HG03521 (cell line): ENCODE data around the gene VWA3A.
"Not testable (repeated sequence)": the region's sequence is repeated elsewhere in the genome, so short reads cannot be mapped to it uniquely, and the experiment has no call there.

Experiments used
- ATAC-seq: cut with Tn5 transposase; IDR thresholded peaks from one replicate; pipeline ENCODE4 v1.9.1; 2021; ENCODE audit warnings: mild to moderate bottlenecking, moderate library complexity; ENCODE audit not compliant: unreplicated experiment

The VWA3A gene

DNA sequence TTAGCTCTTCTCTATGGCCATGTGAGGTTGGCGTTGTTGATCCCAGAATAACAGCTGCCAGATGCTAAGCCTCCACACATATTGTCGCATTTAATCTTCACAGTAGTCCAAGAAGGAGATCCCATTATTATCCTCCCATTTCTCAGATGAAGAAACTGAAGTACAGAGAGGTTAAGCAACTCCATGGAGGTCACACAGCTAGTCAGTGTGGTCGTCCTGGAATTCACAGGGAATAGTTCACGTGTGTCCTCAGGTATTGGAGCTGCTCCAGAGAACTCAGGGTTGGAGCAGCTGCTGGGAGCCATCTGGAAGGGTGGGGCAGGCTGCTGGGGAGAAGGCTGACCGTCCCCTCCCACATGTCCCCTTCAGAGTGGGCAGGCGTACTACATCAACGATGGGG is 89.5 kb downstream of the VWA3A start:
- no peak for ATAC-seq

DNA sequence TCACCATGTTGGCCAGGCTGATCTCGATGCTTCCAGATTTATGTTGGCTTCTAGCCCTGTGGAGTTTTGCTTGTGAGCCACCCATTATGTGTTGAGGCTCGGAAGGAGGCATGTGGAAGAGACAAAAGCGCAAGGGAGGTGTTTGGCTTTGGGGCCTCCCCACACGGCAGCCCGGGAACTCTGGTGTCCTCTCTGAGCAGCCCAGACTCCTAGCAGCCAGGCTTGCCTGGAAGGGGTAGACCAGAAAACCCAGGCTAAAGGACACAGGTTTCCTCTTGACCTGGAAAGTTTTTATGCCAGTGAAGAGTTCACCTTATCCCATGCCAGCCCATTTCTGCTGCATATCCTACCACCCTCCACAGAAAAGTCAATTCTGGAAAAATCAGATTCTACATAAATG is 91.0 kb downstream of the VWA3A start:
- ATAC-seq = no peak

DNA sequence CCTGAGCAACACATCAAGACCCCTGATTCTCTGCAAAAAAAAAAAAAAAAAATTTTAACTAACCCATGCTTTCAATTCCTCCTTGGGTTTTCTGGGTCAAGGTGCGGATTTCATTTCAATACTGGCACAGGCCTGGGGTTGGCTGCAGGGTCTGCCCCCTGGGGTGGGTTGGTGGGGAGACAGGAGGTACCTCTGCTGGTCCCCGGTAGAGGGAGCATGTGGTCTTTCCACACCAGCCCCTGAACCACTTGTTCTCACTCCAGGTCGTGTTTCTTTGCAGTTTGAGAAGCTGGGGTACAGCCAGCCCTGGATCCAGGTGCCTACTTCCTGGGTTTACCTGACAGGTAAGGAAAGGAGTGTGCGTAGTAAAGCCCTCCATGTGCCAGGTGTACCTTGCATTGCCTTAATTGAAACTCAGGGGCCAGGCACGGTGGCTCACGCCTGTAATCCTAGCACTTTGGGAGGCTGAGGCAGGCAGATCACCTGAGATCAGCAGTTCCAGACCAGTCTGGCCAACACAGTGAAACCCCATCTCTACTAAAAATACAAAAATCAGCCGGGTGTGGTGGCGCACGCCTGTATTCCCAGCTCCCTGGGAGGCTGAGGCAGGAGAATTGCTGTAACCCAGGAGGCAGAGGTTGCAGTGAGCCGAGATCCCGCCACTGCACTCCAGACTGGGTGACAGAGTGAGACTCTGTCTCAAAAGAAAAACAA is 91.7 kb downstream of the VWA3A start:
- no peak for ATAC-seq

DNA sequence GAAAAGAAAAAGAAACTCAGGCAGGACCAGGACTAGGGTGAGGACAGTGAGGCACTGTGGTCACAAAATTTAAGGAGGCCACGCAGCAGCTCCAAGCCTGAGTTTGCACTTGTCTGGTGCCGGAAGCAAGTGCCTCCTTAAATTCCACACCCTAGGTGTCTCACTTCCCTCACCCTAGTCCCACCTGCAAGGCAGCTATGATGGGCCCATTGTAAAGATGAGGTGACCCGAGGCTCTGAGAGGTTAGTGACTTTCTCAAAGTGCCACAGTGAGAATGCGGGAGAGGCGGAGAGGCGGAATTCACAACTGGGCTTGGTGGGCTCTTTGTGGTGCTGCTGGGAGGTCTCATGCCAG is 92.3 kb downstream of the VWA3A start:
- no peak for ATAC-seq

DNA sequence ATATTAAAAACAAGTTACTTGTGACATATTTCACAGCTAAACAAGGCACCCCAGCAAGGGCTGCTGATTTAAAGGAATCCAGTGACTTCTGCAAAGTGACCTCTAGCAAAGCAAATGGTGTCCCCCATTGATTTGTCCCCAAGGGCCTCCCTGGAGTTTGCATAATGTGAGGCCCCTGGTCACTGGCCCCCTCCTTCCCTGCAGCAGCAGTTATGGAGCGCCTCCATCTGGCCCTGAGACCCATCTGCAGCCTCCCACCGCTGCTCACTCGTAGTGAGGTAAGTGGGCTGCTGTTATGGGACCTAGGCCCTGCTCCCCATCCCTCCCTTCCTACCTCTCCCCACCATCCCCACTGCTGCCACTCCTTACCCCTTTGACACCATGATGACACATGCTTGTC is 94.2 kb downstream of the VWA3A start:
- ATAC-seq = no peak

DNA sequence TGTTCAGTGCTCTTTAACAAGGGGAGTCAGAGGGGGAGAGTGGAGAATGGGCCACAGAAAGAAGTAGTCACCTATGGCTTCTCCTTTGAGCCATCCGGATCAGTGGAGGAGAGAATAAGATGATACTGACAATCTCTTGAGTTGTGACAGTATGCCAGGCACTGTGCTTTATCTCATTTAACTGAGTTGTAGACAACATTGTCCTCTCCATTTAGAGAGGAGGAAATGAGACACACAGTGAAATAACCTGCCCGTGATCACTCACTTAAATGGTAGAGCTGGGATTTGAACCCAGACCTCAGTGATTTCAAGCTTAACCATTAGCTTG is 95.9 kb downstream of the VWA3A start:
- ATAC-seq = no peak

DNA sequence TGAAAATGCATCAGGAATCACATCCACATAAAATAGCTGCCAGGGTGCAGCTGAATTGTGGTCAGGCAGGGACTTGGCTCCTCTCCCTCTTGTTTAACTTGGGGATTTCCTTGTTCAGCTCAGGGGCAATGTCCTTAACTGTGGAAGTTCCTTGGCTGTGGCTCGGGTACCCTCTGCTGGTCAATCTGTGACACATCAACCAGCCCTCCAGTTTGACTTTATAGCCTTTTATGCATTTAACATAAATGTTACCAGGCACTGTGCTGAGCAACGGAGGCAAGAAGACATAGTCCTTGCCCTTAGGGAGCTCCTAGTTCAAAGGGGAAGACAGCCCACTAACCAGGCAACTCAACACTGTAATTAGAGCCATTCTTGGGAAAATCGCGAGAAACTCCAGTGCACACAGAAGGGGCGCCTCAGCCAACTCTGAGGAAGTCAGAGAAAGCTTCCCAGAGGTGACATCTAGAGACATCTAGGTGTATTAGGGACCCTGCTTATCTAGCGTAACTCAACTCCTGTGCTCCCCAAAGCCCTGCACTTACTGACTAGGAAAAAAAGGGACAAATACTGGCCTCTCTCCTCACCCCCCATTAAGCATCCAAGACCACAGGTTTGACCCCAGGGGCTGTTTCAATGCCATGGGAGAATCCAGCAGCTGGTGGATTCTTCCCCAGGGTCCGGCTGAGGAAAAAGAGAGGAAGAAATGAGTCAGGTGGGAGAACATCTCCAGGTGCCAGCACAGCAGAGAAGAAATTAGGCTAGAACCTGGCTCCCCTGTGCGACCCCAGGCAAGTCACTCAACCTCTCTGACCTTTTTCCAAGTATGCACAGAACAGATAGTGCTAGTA is 96.5 kb downstream of the VWA3A start:
- ATAC-seq = no peak

DNA sequence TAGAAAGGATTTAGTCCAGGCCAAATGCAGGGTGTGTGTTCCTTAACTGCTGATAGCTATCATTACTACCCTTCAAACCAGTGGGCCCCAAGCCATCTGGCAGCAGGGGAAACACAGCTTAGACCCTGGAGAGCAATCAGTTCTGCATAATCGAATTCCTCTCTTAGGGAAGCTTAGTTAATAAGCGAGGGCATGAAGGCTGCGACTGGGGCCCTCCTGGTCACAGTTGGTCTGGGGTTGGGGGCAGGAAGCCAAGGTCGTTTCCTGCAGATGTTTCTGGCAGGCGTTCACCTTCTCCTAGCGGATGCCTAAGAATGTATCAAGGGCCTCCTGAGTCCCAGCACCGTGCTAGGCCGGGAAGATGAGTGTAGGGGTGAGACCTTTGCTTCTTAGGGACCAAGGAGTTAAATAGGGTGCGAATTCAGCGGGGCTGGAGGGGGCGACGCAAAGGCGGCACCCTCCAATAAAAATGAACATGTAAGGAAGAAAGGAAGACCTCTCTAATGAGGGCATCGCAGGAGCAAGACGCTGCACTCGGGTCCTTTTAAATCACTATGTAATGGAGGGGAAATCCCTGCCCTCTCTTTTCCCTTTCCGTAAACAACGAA is 97.2 kb downstream of the VWA3A start:
- ATAC-seq = no peak

DNA sequence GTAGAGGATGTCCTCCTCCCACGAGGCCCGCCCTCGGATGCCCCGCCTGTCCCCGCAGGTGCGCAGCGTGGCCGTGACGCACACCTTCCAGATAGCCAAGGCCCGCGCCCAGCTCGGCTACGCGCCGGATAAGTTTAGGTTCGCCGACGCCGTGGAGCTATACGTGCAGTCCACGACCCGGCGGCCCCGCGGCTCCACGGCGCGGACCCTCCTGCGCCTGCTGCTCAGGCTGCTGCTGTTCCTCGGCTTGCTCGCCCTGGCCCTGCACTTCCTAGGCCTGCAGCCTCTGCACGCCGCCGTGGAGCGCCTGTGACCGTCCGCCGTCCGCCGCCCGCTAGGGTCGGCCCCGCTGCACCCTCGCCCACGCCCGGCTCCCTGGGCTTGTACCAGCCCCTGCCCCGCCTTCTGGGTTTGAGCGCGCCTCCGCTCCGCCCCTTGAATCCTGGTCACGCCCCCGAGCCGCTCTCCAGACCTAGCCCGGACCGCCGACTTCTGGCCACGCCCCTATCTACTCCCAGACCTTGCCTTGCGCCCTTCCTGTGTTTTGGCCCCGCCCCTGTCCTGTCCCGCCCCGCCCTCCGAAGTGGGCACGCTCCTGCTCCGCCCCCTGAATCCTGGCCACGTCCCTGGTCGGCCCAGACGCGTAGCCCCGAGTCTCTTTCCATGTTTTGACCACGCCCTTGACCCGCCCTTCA is 97.9 kb downstream of the VWA3A start:
- ATAC-seq = peak; percentile 65

DNA sequence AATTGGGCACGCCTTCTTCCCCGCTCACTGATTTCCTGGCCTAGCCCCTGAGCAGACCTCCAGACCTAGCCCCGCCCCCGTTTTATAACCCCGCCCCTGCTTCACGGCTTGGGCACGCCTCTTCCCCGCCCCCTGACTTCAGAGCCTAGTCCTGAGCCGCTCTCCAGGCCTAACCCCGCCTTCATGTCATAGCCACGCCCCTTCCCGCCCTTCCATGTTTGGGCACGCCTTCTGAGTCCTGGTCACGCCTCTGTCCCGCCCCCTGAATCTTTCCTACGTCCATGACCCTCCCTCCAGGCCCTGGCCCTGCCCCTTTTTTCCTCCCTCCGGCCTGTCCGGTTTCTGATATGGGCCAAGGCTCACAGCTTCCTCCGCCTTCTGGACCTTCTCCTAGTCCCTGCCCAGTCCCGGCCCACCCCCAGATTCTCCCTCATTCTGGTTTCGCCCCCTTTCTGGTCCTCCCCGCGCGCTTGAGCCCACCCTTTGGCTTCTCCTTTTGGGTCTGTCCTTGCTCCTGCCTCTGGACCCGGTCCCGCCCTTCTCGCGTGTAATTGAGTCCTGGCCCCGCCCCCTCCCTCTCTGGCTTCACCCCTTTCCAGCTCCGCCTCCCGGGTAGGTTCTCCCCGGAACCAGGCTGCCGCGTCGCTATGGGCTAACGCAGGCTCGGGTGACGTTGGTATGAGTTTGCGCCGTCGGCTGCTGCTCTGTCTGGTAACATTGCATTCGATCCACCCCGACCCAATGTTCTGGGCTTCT is 98.6 kb downstream of the VWA3A start:
- peak; percentile 39 for ATAC-seq

DNA sequence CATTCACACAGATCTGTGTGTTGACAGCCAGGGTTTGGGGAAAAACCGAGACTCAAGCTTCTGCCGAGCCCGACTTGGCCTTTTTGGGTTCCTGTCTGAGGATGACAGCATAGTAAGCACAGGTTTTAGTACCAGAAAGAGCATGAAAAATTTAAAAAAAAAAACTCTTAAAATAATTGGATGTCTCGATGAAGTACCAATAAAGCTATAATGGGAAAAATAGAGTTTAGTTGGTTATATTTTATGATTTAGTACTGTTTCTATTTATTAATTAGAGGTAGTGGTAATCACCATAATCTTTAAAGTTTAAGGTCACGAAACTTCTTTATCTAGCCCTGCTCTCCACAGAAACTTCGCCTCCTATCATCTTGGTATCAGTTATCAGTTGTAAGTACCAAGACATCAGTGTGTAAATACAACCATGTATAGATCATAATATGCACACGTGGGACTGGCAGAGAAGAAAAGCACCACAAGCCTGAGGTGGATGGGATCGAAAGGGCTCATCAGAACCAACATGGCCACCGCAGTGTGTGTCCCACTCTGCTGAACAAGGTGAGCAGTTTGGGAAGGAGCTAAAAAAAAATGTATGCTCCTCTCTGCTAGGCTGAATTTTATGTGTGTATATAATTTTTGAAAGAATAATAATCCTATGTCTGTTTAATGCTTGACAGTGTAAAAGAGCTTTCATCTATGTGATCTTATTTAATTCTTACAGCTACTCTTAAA is 99.4 kb downstream of the VWA3A start:
- ATAC-seq = no peak

DNA sequence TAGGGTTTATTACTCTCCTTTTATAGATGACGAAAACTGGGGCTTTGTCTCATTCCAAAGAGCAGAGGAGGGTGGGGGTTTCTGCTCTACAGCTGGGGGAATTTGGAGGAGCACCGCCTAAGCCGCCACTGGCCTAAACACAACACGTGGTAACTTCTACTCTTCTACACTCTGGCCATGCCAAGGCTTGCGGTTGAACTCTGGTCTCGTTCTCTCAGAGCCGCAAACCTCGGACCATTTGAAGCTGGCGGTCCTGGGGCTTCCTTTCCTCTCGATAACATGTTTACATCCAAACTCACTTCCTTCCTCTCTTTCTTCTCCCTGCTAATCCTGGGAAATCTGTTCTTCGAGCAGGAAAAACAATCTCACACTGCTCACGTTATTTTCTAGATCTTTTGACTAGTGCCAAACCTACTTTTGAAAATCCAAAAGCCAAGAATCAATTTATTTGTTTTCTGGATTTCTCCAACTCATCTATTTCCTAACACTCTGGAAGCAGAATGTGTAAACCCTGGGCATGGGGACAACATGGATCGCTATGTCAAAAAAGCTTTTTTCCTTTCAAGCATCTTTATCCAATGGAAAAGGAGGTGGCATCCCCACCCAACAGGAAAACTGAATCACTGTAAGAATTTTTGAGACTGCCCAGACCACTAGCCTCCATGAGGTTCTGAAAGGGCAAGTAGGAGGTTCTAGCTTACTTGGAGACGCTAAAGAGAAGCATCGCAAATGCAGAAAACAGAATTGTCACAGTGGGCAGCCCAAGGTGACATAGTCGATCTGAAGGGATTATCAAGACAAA is 100.1 kb downstream of the VWA3A start:
- no peak for ATAC-seq

DNA sequence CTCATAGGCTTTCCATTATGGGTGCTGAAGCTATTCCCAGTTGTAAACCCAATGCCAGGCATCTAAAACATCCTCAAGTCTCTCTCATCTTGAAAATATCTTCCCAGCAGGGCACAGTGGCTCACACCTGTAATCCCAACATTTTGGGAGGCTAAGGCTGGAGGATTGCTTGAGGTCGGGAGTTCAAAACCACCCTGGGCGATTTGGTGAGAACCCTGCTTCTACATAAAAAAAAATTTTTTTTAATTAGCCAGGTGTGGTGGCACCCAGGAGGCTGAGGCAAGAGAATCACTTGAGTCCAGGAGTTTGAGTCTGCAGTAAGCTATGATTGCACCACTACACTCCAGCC is 100.7 kb downstream of the VWA3A start:
- no peak for ATAC-seq

DNA sequence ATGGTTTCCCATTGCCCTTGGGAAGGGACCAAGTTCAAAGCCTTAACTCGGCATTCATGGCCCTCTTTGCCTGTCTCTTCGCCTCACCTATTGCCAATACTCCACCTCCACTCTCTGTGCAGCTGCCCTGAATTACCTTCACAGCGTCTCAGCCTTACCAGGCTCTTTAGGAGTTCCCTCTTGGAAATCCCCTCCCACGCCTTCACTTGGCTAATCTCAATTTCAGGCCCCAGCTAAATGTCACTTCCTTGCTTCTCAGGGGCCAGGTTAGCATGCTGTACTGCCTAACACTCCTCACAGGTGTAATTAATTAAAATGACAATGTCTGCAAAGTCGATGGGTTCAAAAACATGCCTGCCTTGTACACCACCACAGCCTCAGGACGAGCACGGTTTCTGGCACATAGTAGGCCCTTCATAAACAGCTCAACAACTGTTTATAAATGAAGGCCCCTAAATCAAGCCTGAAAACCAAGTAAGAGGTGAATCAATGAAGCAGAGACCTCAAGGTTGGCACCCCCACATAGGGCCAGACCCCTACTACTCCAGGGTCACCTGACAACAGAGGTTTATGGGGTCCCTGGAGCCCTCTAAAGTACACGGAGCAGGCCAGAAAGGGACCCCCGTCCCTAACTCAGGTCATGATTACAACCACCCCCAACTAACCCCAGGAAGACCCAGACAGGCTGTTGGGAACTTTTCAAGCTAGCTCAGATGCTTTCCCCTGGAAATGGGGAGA is 102.5 kb downstream of the VWA3A start:
- no peak for ATAC-seq

DNA sequence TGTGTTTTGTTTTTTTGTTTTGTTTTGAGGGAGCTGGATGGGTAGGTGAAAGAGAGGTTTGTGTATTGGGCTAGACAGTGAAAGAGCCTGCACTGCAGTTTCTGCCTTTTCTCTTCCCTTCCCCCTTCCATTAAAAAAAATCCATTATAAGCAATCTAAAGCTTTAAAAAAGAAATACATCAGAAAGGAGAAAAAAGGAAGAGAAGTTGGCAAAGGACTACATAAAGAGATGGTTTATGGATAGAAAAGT is 103.0 kb downstream of the VWA3A start:
- no peak for ATAC-seq

DNA sequence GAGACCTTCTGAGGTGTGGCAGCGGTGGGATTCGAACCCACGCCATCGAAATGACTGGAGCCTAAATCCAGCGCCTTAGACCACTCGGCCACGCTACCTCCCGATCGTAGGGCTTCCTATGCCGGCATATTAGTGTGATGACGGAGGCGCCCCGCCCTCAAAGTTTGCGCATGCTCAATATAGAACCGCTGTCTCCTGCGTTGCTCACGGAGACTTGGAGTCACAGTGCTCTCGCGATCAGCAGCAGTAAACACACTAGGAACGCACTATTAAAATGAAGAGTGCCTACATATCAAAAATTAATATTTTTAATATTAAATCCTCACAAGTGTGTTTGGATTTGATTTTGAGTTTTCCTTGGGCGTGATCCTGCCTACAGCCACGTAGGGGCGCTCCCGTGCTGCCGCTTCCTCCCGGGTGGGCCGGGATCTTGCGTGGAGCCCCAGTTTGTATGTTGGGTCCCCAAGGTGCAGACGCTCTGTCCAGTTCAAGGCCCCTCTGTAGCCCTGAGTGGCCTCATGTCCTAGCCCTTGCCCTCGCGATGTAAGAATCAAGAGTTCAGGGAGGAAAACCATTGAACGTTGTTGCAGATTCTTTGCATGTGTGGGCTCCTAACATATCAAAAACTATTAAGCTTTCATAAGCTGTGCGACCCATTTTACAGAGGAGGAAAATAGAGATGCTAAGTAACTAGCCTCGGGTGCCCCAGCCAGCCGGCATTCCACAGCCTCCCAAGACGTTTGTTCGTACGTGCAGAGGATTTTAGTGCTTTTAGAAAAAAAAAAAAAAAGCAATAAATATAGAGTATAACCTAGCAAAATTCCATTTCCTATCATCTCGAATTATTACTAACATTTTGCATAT is 103.6 kb downstream of the VWA3A start:
- peak; percentile 32 for ATAC-seq

DNA sequence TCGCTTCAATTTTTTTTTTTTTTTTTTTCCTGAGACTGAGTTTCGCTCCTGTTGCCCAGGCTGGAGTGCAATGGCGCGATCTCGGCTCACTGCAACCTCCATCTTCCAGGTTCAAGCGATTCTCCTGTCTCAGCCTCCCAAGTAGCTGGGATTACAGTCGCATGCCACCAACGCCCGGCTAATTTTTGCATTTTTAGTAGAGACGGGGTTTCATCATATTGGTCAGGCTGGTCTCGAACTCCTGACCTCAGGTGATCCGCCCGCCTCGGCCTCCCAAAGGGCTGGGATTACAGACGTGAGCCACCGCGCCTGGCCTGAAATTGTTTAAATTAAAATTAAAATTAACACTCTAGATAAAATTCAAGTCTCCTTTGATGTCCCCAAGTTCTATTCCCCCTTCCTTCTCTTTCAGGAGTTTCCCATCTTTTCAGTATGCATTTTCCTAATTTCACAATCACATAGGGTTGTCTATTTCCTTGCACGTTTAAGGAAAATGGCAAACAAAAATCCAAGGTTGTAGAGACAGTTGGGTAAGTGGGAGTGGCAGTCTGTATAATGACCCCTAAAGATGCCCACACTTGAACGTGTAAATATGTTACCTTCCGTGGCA is 104.3 kb downstream of the VWA3A start:
- ATAC-seq = not testable (repeated sequence)
